ENCODE measurements around the gene CYLD.

CYLD gene

DNA sequence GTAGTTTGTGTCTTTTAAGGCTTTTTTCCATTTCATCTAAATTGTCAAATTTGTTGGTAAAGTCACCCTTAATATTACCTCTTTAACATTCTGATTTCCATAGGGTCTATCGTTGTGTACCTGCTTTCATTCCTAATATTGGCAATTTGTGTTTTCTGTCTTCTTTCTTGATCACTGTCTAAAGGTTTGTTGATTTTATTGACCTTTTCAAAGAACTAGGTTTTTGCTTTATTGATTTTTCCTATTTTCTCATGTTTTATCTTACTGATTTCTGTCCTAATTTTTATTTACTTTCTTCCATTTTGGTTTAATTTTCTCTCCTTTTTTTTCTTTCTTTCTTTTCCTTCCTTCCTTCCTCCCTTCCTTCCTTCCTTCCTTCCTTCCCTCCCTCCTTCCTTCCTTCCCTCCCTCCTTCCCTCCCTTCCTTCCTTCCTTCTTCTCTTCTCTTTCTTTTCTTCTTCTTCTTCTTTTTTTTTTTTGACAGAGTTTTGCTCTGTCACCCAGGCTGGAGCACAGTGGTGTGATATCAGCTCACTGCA, 86.3 kb downstream of the CYLD start:
- TF ChIP-seq, protein P1, sequence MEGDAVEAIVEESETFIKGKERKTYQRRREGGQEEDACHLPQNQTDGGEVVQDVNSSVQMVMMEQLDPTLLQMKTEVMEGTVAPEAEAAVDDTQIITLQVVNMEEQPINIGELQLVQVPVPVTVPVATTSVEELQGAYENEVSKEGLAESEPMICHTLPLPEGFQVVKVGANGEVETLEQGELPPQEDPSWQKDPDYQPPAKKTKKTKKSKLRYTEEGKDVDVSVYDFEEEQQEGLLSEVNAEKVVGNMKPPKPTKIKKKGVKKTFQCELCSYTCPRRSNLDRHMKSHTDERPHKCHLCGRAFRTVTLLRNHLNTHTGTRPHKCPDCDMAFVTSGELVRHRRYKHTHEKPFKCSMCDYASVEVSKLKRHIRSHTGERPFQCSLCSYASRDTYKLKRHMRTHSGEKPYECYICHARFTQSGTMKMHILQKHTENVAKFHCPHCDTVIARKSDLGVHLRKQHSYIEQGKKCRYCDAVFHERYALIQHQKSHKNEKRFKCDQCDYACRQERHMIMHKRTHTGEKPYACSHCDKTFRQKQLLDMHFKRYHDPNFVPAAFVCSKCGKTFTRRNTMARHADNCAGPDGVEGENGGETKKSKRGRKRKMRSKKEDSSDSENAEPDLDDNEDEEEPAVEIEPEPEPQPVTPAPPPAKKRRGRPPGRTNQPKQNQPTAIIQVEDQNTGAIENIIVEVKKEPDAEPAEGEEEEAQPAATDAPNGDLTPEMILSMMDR (IDR thresholded peaks at IDR 0.05; ENCODE audit: poor library complexity, severe bottlenecking), result no peak
- H3K9me3 ChIP-seq (ENCODE audit: severe bottlenecking), result no peaks in the 10 kb centered on the region
- H3K27ac ChIP-seq (ENCODE audit: poor library complexity, severe bottlenecking), result no peak overlapping the region
- H3K36me3 ChIP-seq (ENCODE audit: low read depth), result no peaks in the 10 kb centered on the region
- no peak for ATAC-seq (ENCODE audit: low read depth)
- H3K4me3 ChIP-seq (ENCODE audit: severe bottlenecking), result no peak overlapping the region
- no peak for DNase-seq (ENCODE audit: low spot score)
- peaks cover 6% of the 10 kb centered on the region for H3K4me1 ChIP-seq (ENCODE audit: insufficient read depth, poor library complexity, severe bottlenecking)
- H3K27me3 ChIP-seq (ENCODE audit: insufficient read depth, poor library complexity, severe bottlenecking), result peaks cover 5% of the 10 kb centered on the region

DNA sequence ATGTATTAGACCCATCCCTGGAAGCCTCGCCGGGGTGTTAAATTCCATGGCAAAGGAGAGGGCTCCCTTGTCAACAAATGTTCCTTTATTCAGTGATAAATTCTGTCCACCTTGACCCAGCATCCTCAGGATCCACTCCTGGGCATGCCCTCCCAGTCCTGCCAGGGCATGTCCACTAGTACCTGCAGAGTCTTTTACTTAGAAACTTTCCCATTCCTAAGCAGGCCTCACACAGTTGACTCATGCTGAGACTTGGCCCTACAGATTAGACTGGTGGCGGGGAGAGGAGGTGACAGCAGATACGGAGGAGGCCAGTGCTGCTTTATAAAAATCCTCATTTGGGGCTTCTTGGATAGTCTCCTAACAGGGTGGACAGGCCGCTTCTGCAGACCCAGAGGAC, 88.8 kb downstream of the CYLD start:
- no peaks in the 10 kb centered on the region for H3K9me3 ChIP-seq (ENCODE audit: severe bottlenecking)
- TF ChIP-seq, protein P1 (IDR thresholded peaks at IDR 0.05; ENCODE audit: poor library complexity, severe bottlenecking), result no peak
- no peak for DNase-seq (ENCODE audit: low spot score)
- no peaks in the 10 kb centered on the region for H3K36me3 ChIP-seq (ENCODE audit: low read depth)
- ATAC-seq (ENCODE audit: low read depth), result peak; percentile 83
- peaks cover 5% of the 10 kb centered on the region for H3K27me3 ChIP-seq (ENCODE audit: insufficient read depth, poor library complexity, severe bottlenecking)
- H3K27ac ChIP-seq (ENCODE audit: poor library complexity, severe bottlenecking), result no peak overlapping the region
- no peak overlapping the region for H3K4me3 ChIP-seq (ENCODE audit: severe bottlenecking)
- H3K4me1 ChIP-seq (ENCODE audit: insufficient read depth, poor library complexity, severe bottlenecking), result peaks cover 6% of the 10 kb centered on the region

DNA sequence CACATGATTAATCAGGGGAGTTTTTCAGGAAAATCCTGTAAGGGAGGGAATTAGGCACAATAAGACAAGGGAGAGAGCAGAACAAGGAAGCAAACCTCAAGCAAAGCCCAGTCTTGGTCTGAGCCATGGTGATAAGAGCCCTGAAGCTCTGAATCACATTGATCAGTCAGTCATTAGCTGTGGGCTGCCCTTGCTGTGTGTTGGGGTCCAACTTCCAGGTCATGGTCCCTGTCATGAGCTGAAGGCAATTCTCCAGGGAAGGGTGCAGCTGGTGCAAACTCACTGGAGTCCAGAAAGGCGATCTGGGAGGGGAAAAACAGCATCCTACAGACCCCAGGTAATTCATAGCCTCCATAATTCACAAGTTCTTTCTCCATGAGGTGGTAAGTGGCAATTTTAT, 89.9 kb downstream of the CYLD start:
- ATAC-seq (ENCODE audit: low read depth) (no peak), DNase-seq (ENCODE audit: low spot score) (no peak)
- TF ChIP-seq, protein P1 (IDR thresholded peaks at IDR 0.05; ENCODE audit: poor library complexity, severe bottlenecking), result no peak
- Histone ChIP-seq H3K27ac (ENCODE audit: poor library complexity, severe bottlenecking) (no peak overlapping the region), H3K4me1 (ENCODE audit: insufficient read depth, poor library complexity, severe bottlenecking) (peaks cover 6% of the 10 kb centered on the region), H3K27me3 (ENCODE audit: insufficient read depth, poor library complexity, severe bottlenecking) (peaks cover 5% of the 10 kb centered on the region), H3K9me3 (ENCODE audit: severe bottlenecking) (no peaks in the 10 kb centered on the region), H3K36me3 (ENCODE audit: low read depth) (no peaks in the 10 kb centered on the region), H3K4me3 (ENCODE audit: severe bottlenecking) (no peak overlapping the region)

DNA sequence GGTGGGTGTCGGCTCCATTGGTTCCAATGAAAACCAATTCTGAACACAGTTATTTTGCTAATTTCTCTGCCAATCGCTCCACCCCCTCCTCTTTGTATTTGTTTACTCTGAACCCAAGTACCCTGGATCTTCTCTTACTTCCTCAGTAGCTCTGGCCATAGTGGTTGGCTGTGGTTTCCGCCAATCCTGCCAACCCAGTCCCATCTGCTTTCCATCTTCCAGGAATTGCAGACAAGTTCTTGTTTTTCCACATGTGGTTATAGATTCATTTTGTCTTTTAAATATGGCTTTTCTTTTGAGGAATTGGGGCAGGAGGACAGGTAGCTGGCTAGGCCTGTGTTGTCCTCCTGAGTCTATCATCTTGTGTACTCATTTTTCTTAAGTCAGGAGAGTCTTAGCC, 92.0 kb downstream of the CYLD start:
- H3K36me3 ChIP-seq (ENCODE audit: low read depth), result no peaks in the 10 kb centered on the region
- DNase-seq (ENCODE audit: low spot score) (no peak), ATAC-seq (ENCODE audit: low read depth) (no peak)
- no peak overlapping the region for H3K4me3 ChIP-seq (ENCODE audit: severe bottlenecking)
- TF ChIP-seq, protein P1 (IDR thresholded peaks at IDR 0.05; ENCODE audit: poor library complexity, severe bottlenecking), result no peak
- H3K27ac ChIP-seq (ENCODE audit: poor library complexity, severe bottlenecking), result no peak overlapping the region
- H3K4me1 ChIP-seq (ENCODE audit: insufficient read depth, poor library complexity, severe bottlenecking), result peaks cover 6% of the 10 kb centered on the region
- no peaks in the 10 kb centered on the region for H3K9me3 ChIP-seq (ENCODE audit: severe bottlenecking)
- no peaks in the 10 kb centered on the region for H3K27me3 ChIP-seq (ENCODE audit: insufficient read depth, poor library complexity, severe bottlenecking)

DNA sequence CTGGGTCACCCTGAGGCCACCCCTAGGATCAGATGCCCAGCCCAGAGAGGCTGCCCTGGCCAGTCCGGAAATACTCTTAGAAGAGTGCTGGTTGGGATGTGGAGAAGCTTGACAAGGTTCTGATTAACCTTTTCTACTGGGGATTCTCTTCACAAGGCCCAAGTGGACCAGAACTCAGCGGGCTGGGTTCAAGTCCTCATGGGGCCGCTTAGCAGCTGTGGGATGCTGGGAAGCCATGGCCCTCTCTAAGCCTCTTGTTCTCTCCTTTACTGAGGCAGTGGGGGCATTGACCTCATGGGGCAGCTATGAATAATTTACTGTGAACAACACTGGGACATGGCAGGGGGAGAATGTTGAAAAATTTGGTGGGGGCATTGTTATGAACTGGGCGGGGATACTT, 92.8 kb downstream of the CYLD start:
- no peaks in the 10 kb centered on the region for H3K27me3 ChIP-seq (ENCODE audit: insufficient read depth, poor library complexity, severe bottlenecking)
- no peaks in the 10 kb centered on the region for H3K9me3 ChIP-seq (ENCODE audit: severe bottlenecking)
- no peak overlapping the region for H3K27ac ChIP-seq (ENCODE audit: poor library complexity, severe bottlenecking)
- H3K4me1 ChIP-seq (ENCODE audit: insufficient read depth, poor library complexity, severe bottlenecking), result peaks cover 6% of the 10 kb centered on the region
- TF ChIP-seq, protein P1 (IDR thresholded peaks at IDR 0.05; ENCODE audit: poor library complexity, severe bottlenecking), result no peak
- ATAC-seq (ENCODE audit: low read depth) (no peak), DNase-seq (ENCODE audit: low spot score) (no peak)
- H3K36me3 ChIP-seq (ENCODE audit: low read depth), result no peaks in the 10 kb centered on the region
- no peak overlapping the region for H3K4me3 ChIP-seq (ENCODE audit: severe bottlenecking)

All from RWPE2 (cell line).